ENCODE results near the gene NR2E1. TPM values are rescaled to one million over a fixed set of nuclear protein-coding genes. Genes with fewer than 3 reads are reported as not detected.
A peak's percentile ranks its signal among the peaks of the same experiment; 100 is the strongest.

The NR2E1 gene
- total and polyA plus RNA-seq, 2 of the 13 experiments (the other 11 are each of a cell fraction or from before 2014, with no cell fraction given) = not detected

DNA sequence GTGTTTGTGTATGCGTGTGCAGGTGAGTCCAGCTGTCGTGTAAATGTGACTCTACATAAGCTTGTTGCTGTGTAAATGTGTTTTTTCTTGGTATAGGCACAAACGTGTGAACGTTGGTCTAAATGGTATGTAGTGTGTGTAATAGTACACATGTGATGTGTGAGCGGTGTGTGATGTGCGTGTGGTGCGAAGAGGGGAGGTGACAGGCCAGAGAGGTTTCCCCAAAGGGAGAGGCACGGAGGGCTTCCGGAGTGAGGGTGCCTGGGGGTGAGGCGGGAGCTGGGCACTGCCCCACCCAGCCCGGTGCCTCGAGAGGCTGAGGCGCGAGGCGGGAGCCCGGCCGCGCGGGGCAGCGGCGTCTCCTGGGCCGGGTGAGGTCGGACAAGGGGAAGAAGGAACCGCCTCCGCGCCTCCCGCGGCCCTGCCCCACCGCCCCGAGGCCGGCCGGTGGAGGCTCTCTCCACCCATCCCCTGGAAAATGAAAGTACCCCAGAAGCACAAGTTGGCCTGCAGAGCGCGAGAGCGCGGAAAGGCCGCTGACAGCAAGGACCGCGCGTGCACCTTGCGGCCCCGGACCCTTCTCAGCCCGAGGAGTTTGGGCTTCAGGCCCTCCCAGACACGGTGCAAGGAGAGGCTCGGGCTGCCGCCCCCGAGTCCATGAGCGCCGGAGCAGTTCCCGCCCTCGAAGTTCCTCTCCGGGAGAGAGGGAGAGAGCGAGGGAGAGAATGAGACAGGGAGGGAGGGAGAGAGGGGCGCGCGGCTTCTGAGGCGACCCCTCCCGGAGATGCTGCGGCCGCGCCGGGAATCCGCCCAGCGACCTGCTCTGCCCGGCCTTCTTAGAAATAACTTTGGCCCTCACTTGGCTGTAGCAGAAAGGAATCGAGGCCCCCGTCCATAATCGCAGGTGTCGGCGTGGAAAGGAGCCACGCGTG lies 48.1 kb upstream of the NR2E1 start (continued):
- TF ChIP-seq MTF2 (CRISPR knock-in tag; IDR thresholded peaks at IDR 0.05; ENCODE audit: borderline replicate concordance) (peak; percentile 51; the same call in 1 of the 2 replicates), DR1 (CRISPR knock-in tag; IDR thresholded peaks at IDR 0.05) (peak; percentile 43; the same call in 1 of the 2 replicates), HES4 (CRISPR knock-in tag; IDR thresholded peaks at IDR 0.05; ENCODE audit: borderline replicate concordance) (peak; percentile 31; the same call in 1 of the 2 replicates), HNRNPLL (IDR thresholded peaks at IDR 0.05; ENCODE audit: low read depth, low read length, poor library complexity, severe bottlenecking) (no peak), ZFP36L1 (CRISPR knock-in tag; IDR thresholded peaks at IDR 0.05) (no peak), ZIK1 (CRISPR knock-in tag; IDR thresholded peaks at IDR 0.05; ENCODE audit: borderline replicate concordance, low read depth) (no peak), ZSCAN29 (CRISPR knock-in tag; conservative IDR thresholded peaks at IDR 0.05) (no peak), ZBTB7B (CRISPR knock-in tag; IDR thresholded peaks at IDR 0.05) (0 out of 2 replicates have a peak, but pooled peaks have one; percentile 29), SRSF1 (optimal IDR thresholded peaks at IDR 0.05; ENCODE audit: low read depth, low read length) (no peak), FOXK1 (CRISPR knock-in tag; IDR thresholded peaks at IDR 0.05; ENCODE audit: borderline replicate concordance, low read depth) (no peak), HNRNPH1 (optimal IDR thresholded peaks at IDR 0.05; ENCODE audit: low read depth, low read length) (no peak), FOXA3 (CRISPR knock-in tag; IDR thresholded peaks at IDR 0.05) (no peak), EEA1 (CRISPR knock-in tag; IDR thresholded peaks at IDR 0.05; ENCODE audit: borderline replicate concordance) (peak; percentile 19; the same call in 1 of the 2 replicates), ZNF607 (CRISPR knock-in tag; IDR thresholded peaks at IDR 0.05; ENCODE audit: borderline replicate concordance) (no peak), PHB2 (IDR thresholded peaks at IDR 0.05; ENCODE audit: partially characterized antibody) (no peak), SNAPC2 (CRISPR knock-in tag; IDR thresholded peaks at IDR 0.05) (no peak), ZKSCAN1 (IDR thresholded peaks at IDR 0.05; ENCODE audit: low read length) (no peak), SIX4 (CRISPR knock-in tag; IDR thresholded peaks at IDR 0.05) (no peak), NFE2L1 (CRISPR knock-in tag; IDR thresholded peaks at IDR 0.05; ENCODE audit: borderline replicate concordance) (no peak), SAFB2 (CRISPR knock-in tag; IDR thresholded peaks at IDR 0.05; ENCODE audit: borderline replicate concordance, low read depth) (no peak), MAF1 (CRISPR knock-in tag; IDR thresholded peaks at IDR 0.05; ENCODE audit: borderline replicate concordance) (no peak), HDAC2 (CRISPR knock-in tag; IDR thresholded peaks at IDR 0.05) (no peak), SOX13 (IDR thresholded peaks at IDR 0.05) (no peak), SOX13 (CRISPR knock-in tag; conservative IDR thresholded peaks at IDR 0.05 in 1 of 2, IDR thresholded peaks at IDR 0.05 in 1 of 2) (no peak), ZNF441 (CRISPR knock-in tag; IDR thresholded peaks at IDR 0.05; ENCODE audit: borderline replicate concordance) (no peak), ZNF563 (CRISPR knock-in tag; IDR thresholded peaks at IDR 0.05) (peak; percentile 61; the same call in 1 of the 2 replicates), ZNF343 (CRISPR knock-in tag; IDR thresholded peaks at IDR 0.05) (0 out of 2 replicates have a peak, but pooled peaks have one; percentile 28), TRIM24 (CRISPR knock-in tag; IDR thresholded peaks at IDR 0.05) (no peak), RFX5 (IDR thresholded peaks at IDR 0.05; ENCODE audit: low read depth, low read length) (no peak), RAD51 (IDR thresholded peaks at IDR 0.05; ENCODE audit: borderline replicate concordance) (no peak), ZFX (CRISPR knock-in tag; IDR thresholded peaks at IDR 0.05; ENCODE audit: low read depth) (peak; percentile 52)
- TF ChIP-seq, protein P1, sequence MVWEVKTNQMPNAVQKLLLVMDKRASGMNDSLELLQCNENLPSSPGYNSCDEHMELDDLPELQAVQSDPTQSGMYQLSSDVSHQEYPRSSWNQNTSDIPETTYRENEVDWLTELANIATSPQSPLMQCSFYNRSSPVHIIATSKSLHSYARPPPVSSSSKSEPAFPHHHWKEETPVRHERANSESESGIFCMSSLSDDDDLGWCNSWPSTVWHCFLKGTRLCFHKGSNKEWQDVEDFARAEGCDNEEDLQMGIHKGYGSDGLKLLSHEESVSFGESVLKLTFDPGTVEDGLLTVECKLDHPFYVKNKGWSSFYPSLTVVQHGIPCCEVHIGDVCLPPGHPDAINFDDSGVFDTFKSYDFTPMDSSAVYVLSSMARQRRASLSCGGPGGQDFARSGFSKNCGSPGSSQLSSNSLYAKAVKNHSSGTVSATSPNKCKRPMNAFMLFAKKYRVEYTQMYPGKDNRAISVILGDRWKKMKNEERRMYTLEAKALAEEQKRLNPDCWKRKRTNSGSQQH (CRISPR knock-in tag; IDR thresholded peaks at IDR 0.05; ENCODE audit: low read depth) = no peak
